LNCaP clone FGC (cell line): ENCODE results near the gene SECISBP2L.

Experiments
- DNase-seq: peaks from one replicate; pipeline ENCODE4 v3.0.0-alpha.2; 2011; ENCODE audit warnings: low read depth
- H3K4me3 ChIP-seq: 2 replicates; pipeline ENCODE4 v1.5.1; 2011; ENCODE audit warnings: mild to moderate bottlenecking, low read depth, low read length, control low read depth
- CTCF ChIP-seq: IDR thresholded peaks from 2 replicates; pipeline ENCODE4 v1.5.1; 2012; ENCODE audit warnings: mild to moderate bottlenecking; ENCODE audit not compliant: control insufficient read depth, insufficient read depth; ENCODE audit errors: extremely low read depth

The SECISBP2L gene

GRCh38 chr15:49046220-49047102, at the start of gene SECISBP2L:
Gene SECISBP2L (minus strand): TSS chr15:49046446. CDS start chr15:49046299, 147 bp downstream.
- DNase-seq, result peak; percentile 83
- TF ChIP-seq CTCF, result peak; percentile 37
- peak within 1 kb of the TSS; percentile 83 for H3K4me3 ChIP-seq

GRCh38 chr15:49094923-49095322, 48.7 kb upstream of the SECISBP2L start:
- no peak for TF ChIP-seq CTCF
- no peak for DNase-seq

GRCh38 chr15:49093252-49094105, 47.2 kb upstream of the SECISBP2L start:
- no peak for TF ChIP-seq CTCF
- no peak for DNase-seq
- H3K4me3 ChIP-seq, result no peak overlapping the region

More at GRCh38 chr15:49094923-49095322, 48.7 kb upstream of the SECISBP2L start:
- H3K4me3 ChIP-seq, result no peak overlapping the region

- DNase-seq, result no peak
- no peak for TF ChIP-seq CTCF
- H3K4me3 ChIP-seq, result no peak overlapping the region
Observed at GRCh38 chr15:49088996-49089395, 42.8 kb upstream of the SECISBP2L start.

GRCh38 chr15:49085696-49086459, 39.6 kb upstream of the SECISBP2L start:
- H3K4me3 ChIP-seq, result no peak overlapping the region
- TF ChIP-seq CTCF, result no peak
- no peak for DNase-seq

GRCh38 chr15:49084285-49084570, 38.0 kb upstream of the SECISBP2L start:
- DNase-seq, result no peak
- H3K4me3 ChIP-seq, result no peak overlapping the region
- no peak for TF ChIP-seq CTCF
